Activated CD4-positive, CD25-positive, alpha-beta regulatory T cell (primary cell): ENCODE results near the gene KCNH3.
"Not testable (repeated sequence)": the region's sequence is repeated elsewhere in the genome, so short reads cannot be mapped to it uniquely, and the experiment has no call there.

Source experiments
- DNase-seq, 4 experiments: peaks; one replicate each; lab custom pipeline; 2025; lab: John Stamatoyannopoulos, UW

KCNH3 gene

GRCh38 chr12:49588281-49588680 lies 49.5 kb downstream of the KCNH3 start:
- no peak for DNase-seq

DNA sequence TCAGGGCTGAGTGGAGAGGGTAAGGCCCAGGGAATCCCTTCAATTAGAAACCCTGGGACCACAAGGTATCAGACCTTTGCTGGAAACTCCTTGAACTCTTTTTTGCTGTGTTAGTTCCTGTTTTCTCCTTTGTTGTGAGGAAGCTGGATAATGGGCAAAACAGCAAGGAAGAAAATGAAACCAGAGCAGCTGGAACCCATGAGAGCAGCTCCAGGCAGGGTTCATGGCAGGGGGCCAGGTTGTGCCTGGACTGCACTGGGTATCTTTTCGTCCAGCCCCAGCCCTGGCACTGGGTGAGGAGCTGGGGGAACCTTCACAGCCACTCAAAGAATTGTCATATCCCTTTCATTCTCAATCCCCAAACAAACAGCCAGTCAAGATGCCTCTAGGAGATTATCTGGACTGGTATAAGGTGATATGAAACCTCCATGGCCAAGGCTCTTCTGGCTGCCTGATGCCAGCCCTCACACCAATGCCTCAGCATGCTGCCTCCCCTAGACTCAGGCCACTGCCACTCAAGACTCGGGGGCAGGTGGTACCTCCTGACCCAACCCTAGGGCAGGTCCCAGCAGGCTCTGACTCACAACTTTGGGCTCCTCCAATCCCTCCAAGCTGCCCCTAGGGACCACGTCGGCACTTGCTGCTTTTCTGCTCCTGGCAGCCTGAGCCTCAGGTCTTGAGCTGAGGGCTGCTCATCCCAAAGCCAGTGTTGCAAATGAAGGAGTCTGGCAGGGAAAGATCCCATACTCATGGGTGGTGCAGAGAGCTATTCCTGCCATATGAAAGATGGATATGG lies 50.1 kb downstream of the KCNH3 start:
- DNase-seq, result no peak

DNA sequence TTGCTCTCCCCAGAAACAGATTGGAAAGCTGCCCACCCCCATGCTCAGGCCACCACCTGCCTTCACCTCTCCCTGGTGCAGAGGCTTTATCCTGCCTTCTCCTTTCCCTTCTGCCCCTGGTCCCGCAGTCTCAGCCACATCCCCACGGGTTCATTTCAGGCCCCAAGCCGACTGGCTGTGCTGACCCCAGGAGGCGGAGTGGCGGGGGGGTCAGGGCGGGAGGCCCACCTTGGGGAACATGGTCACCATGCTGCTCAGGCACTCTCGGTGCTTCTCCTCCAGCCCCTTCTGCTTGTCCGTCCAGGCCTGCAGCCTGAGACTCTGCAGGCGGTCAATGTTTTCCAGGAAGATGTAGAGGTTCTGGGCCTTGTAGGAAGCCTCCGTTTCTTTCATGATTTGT lies 59.7 kb downstream of the KCNH3 start:
- DNase-seq, result no peak

- no peak for DNase-seq
These were observed 61.1 kb downstream of the KCNH3 start for GRCh38 chr12:49599961-49600360.

GRCh38 chr12:49603721-49604120 lies 64.9 kb downstream of the KCNH3 start:
- DNase-seq, result no peak

DNA sequence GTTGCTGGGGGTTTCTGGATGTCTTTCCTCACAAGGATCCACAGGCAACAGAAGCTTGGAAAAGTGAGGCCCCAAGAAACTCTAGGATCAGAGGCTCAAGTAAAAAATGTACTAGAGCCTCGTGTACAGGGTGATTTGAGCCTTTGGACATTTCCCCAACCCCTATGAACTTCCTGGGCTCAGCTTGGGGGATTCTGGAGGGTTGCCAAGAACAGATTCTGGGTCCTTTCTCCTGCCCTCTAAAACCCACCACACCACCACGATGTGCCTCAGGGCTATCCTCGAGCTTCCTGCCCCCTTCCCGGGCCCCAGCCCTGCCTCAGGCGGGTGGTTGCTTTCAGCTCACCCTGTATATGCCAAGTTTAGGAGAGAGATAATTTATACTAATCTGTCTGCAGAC lies 66.0 kb downstream of the KCNH3 start:
- no peak for DNase-seq

- DNase-seq, result not testable (repeated sequence)
These were observed 66.7 kb downstream of the KCNH3 start, which contains the start of gene FAM186B for GRCh38 chr12:49605539-49605938. TSS of gene FAM186B (minus strand) at chr12:49605639. CDS start at chr12:49605477, 162 bp downstream.
